HG03469 (cell line): Measurements from ENCODE around the gene CRYBB3.
"Not testable (repeated sequence)": the region's sequence is repeated elsewhere in the genome, so short reads cannot be mapped to it uniquely, and the experiment has no call there.

Experiments
- ATAC-seq: cut with Tn5 transposase; IDR thresholded peaks from one replicate; pipeline ENCODE4 v1.9.1; 2021; ENCODE audit warnings: mild to moderate bottlenecking, moderate library complexity, moderate number of reproducible peaks; ENCODE audit not compliant: unreplicated experiment

The CRYBB3 gene

GRCh38 chr22:25204547-25204946 is 4.9 kb downstream of the CRYBB3 start:
- ATAC-seq = not testable (repeated sequence)

- ATAC-seq = no peak
Observed at GRCh38 chr22:25205847-25206246, 6.2 kb downstream of the CRYBB3 start.

DNA sequence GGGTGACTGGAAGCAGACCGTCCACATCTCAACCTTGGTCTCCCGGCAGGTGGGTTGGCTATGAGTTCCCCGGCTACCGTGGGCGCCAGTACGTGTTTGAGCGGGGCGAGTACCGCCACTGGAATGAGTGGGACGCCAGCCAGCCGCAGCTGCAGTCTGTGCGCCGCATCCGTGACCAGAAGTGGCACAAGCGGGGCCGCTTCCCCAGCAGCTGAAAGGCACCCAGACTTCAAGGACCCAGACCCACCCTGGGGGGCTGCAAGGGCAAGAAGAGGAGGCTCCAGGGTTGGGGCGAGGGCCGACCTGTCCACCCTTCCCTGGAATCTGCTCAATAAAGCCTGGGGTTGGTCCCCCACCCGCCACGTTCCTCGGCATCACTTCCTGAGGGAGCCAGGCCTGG is 7.3 kb downstream of the CRYBB3 start:
- no peak for ATAC-seq

DNA sequence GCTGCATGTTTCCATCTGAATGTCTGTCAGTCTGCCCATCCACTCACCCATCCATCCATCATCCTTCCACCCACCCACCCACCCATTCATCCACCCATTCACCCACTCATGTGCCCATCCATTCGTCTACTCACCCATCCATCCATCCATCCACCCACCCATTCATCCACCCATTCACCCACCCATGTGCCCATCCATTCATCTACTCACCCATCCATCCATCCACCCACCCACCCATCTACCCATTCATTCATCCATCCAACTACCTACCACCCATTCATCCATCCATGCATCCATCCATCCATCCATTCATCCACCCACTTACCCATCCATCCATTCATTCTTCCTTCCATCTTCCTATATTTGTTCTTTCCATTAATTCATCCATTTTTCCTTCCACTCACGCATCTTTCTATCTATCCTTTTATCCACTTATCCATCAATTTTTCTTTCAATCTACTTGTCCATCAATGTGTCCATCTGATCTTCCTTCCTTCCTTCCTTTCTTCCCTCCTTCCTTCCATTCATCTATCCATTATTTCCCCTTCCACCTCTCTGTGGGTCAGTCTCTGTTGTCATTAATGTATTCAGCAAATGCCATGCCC is 8.0 kb downstream of the CRYBB3 start:
- ATAC-seq = no peak

GRCh38 chr22:25208328-25208727 is 8.7 kb downstream of the CRYBB3 start:
- no peak for ATAC-seq

- no peak for ATAC-seq
Observed at GRCh38 chr22:25208743-25209505, 9.3 kb downstream of the CRYBB3 start.

GRCh38 chr22:25210793-25211192 is 11.1 kb downstream of the CRYBB3 start:
- no peak for ATAC-seq

DNA sequence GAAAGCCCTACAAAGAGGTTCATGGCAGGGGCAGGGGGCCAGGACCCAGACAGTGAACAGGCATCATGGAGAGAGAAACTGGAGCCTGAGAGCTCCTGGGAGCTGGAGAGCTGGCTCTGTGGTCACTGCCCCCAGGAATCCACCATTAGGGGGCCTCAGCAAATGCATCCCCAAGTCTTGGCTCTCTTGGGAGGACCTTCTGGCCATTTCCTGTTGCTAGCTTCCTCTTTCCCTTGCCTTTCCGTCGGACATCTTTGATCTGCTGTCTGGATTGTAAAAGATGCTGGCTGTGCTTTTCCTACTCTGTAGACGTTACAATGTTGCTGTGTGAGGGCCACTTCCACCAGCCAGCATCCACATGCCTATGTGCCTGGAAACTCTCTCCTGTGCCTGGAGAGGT is 12.7 kb downstream of the CRYBB3 start:
- no peak for ATAC-seq

GRCh38 chr22:25213221-25213620 is 13.6 kb downstream of the CRYBB3 start:
- ATAC-seq = no peak

- ATAC-seq = no peak
Observed at GRCh38 chr22:25216230-25216629, 16.6 kb downstream of the CRYBB3 start.

GRCh38 chr22:25219211-25219689 is 19.6 kb downstream of the CRYBB3 start, which contains the start of gene CRYBB2:
CRYBB2 (plus strand) TSS chr22:25219639; CDS start chr22:25221430, 1,791 bp downstream.
- no peak for ATAC-seq

DNA sequence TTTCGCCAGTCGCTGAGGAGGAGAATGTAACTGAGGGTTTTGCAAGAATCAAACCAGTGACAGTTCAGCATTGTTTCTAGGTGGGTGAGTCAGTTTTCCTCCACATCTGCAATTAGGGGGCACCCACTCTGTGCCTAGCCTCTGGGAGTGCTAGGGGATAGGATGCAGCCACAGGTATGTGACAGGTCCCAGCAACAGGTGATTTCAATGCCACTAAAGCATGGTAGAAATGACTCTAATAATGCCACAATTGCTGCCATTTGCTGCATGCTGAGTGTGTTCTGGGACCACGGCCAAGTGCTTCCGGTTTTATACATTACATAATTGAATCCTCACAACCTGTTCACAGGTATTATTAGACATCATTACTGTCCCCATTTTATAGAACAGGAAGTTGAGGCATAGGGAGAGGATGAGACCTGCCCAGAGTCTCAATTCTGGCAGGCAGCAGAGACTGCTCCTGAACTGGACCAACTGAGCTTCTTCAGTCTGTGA is 20.3 kb downstream of the CRYBB3 start:
- no peak for ATAC-seq

DNA sequence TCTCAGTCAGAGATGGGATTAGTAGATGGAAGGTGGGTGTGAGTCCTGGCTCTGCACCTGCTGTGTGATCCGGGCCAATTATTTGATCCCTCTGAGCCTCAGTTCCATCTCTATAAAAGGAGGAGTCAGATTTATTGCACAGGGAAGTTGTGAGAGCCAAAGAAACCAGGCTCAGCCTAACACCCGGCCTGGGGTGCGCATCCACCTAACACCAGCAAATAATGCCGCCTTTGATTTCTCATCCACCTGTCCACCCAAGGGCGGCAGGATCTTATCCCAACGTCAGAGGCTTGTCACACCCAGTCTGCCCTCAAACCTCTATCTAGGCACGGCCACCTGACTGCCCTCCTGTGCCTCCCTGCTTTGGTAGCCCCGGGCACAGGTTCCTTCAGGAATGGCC is 22.1 kb downstream of the CRYBB3 start:
- ATAC-seq = no peak

- ATAC-seq = no peak
Observed at GRCh38 chr22:25223269-25223850, 23.7 kb downstream of the CRYBB3 start.

GRCh38 chr22:25228822-25229221 is 29.2 kb downstream of the CRYBB3 start:
- no peak for ATAC-seq

GRCh38 chr22:25230760-25231159 is 31.1 kb downstream of the CRYBB3 start:
- ATAC-seq = not testable (repeated sequence)

DNA sequence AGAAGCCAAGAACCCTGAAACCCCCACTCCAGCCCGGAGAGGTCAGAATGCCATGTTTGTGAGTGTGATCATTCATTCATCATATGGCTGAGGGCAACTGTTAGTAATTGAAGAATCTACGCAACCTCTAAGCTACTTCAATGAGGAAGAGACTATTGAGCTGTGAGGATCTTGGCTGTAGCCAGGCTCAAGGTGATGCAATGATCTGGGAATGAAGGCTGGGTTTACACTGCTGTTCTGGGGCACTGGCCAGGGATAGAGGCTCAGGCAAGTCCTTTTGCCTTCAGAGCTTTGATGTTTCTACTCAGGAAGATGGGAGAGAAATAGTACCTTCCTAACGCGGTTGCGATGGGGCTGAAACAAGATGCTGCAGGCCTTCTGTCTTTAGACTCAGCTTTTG is 32.6 kb downstream of the CRYBB3 start:
- no peak for ATAC-seq

DNA sequence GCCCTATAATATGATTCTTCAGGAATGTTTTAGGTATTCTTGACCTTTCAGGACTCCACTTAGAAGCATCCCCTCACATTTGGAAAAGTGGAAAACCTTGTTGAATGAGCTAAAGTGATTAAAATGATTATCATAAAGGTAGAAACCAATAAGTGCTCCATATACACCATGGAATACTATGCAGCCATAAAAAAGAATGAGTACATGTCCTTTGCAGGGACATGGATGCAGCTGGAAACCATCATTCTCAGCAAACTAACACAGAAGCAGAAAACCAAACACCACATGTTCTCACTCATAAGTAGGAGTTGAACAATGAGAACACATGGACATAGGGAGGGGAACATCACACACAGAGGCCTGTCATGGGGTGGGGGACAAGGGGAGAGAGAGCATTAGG is 34.0 kb downstream of the CRYBB3 start:
- not testable (repeated sequence) for ATAC-seq

GRCh38 chr22:25235547-25236290 is 36.1 kb downstream of the CRYBB3 start:
- no peak for ATAC-seq

DNA sequence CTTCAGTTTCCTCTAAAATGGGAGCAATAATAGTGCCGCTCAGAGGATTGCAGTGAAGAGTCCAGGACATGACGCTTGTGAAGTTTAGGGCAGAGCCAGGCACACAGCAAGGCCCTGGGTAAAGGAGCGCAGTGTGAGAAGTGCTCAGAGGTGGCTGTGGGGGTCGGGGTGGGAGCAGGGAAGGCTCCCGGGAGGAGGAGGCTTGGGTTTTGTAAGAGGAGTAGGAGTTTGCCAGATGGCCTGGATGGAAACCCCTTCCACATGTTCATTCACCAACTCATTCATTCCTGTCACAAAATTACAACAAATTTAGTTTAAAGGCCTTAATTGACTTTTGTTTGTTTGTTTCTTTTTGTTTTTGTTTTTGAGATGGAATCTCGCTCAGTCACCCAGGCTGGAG is 36.8 kb downstream of the CRYBB3 start:
- no peak for ATAC-seq

DNA sequence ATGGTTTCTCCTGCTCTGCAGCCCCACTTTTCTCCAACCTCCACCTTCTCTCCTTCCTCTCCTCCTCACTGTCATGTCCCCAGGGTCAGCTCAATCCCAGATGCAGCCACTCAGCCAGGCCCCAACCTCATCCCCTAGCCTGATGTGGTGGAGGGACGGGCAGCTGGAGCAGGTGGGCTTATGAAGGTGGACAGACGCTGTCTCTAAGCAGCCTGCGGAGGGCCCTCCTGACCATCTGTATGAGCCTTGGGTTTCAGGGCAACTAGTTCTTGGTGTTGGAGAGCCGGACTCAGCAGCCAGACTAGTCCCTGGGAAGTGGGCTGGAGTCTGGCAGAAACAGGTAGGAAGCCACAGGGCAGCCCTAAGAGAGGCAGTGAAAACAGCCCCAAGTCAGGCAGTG is 37.8 kb downstream of the CRYBB3 start:
- no peak for ATAC-seq
